ENCODE measurements around the gene CD24. TPM values are rescaled to one million over a fixed set of nuclear protein-coding genes. Genes with fewer than 3 reads are reported as not detected.

Gene CD24
- total and polyA plus RNA-seq, 10 of the 15 experiments (the other 5 are each of a cell fraction or from before 2014, with no cell fraction given), result 0.19 to 21.2 (median 9.0) TPM

- no peak for TF ChIP-seq KLF5 (IDR thresholded peaks at IDR 0.05; ENCODE audit: partially characterized antibody)
- no peak for TF ChIP-seq SMC3 (IDR thresholded peaks at IDR 0.05; ENCODE audit: borderline replicate concordance, low read length)
- no peak for TF ChIP-seq RAD21 (IDR thresholded peaks at IDR 0.05; ENCODE audit: insufficient read depth, low read depth, low read length)
- no peak for TF ChIP-seq ZNF24 (IDR thresholded peaks at IDR 0.05)
- no peak for TF ChIP-seq NKRF (conservative IDR thresholded peaks at IDR 0.05)
- TF ChIP-seq HDAC2 (IDR thresholded peaks at IDR 0.05), result no peak
- TF ChIP-seq ASH2L (IDR thresholded peaks at IDR 0.05; ENCODE audit: borderline replicate concordance, low read depth), result no peak
- no peak for TF ChIP-seq JUNB (IDR thresholded peaks at IDR 0.05)
- TF ChIP-seq SREBF2 (IDR thresholded peaks at IDR 0.05; ENCODE audit: low read length), result no peak
- TF ChIP-seq, protein P1, sequence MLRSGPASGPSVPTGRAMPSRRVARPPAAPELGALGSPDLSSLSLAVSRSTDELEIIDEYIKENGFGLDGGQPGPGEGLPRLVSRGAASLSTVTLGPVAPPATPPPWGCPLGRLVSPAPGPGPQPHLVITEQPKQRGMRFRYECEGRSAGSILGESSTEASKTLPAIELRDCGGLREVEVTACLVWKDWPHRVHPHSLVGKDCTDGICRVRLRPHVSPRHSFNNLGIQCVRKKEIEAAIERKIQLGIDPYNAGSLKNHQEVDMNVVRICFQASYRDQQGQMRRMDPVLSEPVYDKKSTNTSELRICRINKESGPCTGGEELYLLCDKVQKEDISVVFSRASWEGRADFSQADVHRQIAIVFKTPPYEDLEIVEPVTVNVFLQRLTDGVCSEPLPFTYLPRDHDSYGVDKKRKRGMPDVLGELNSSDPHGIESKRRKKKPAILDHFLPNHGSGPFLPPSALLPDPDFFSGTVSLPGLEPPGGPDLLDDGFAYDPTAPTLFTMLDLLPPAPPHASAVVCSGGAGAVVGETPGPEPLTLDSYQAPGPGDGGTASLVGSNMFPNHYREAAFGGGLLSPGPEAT (IDR thresholded peaks at IDR 0.05; ENCODE audit: low read depth), result no peak
- TF ChIP-seq STAT1 (conservative IDR thresholded peaks at IDR 0.05), result no peak
- TF ChIP-seq STAT3 (IDR thresholded peaks at IDR 0.05; ENCODE audit: low read depth, low read length), result no peak
- no peak overlapping the region for H3K4me3 ChIP-seq
- ChIA-PET RAD21 (ENCODE audit: unreplicated experiment) (no interaction called here), SMC1A (ENCODE audit: uncharacterized antibody, unreplicated experiment) (no interaction called here), CTCF (interaction anchor here (2.2 kb wide), 1 partner anchor 9 kb away, joined by 6 read pairs; the partner anchor contains the start of gene MTRES1), POLR2A (no interaction called here)
- H3K4me2 ChIP-seq (ENCODE audit: control insufficient read depth, insufficient read depth), result no peak overlapping the region
- in situ Hi-C loops (cut with MboI), result no loop called here
- no peaks in the 10 kb centered on the region for H3K79me2 ChIP-seq (ENCODE audit: control insufficient read depth, insufficient read depth, low read length)
- no peak overlapping the region for H3K27ac ChIP-seq (ENCODE audit: control insufficient read depth, insufficient read depth)
- no peaks in the 10 kb centered on the region for H3K27me3 ChIP-seq (replicated peaks in 1 of 2; ENCODE audit: control insufficient read depth in 2 of 2, insufficient read depth in 2 of 2, low read length in 1 of 2)
- H2AFZ ChIP-seq (ENCODE audit: control insufficient read depth, low read depth, low read length), result no peak overlapping the region
- no TSS peak for BruUV-seq (replicated peaks)
- no peak overlapping the region for H3K9ac ChIP-seq (ENCODE audit: control insufficient read depth, insufficient read depth, low read length)
- H3K4me1 ChIP-seq (ENCODE audit: control insufficient read depth, insufficient read depth, low read length), result no peaks in the 10 kb centered on the region
- WGBS (ENCODE audit: insufficient coverage, insufficient replicate concordance, low lambda C conversion rate, missing lambda C conversion rate), result 46% methylated on average over 5 of the region's 5 CpGs
- no peaks in the 10 kb centered on the region for H3K9me3 ChIP-seq (replicated peaks; ENCODE audit: control insufficient read depth, insufficient read depth, low read length)
- ATAC-seq (no peak), DNase-seq (ENCODE audit: low read depth, low spot score) (no peak), FAIRE-seq (no peak)
- no peaks in the 10 kb centered on the region for H4K20me1 ChIP-seq (ENCODE audit: control insufficient read depth, insufficient read depth)
- no peaks in the 10 kb centered on the region for H3K36me3 ChIP-seq (ENCODE audit: control insufficient read depth in 2 of 2, insufficient read depth in 2 of 2, low read length in 1 of 2)
- intact Hi-C loops (cut with micrococcal nuclease; ENCODE audit: unreplicated experiment), result no loop called here
Measured at GRCh38 chr6:107019047-107019446, 44.5 kb upstream of the CD24 start.
